WI38 (cell line): Measurements from ENCODE around the gene GPR162.

Experiments
- H3K4me3 ChIP-seq: 2 replicates; pipeline ENCODE4 v1.5.1; 2011; ENCODE audit warnings: low read depth, mild to moderate bottlenecking, control low read depth, low read length
- CTCF ChIP-seq: IDR thresholded peaks from 2 replicates; pipeline ENCODE4 v1.5.1; 2012; ENCODE audit warnings: low read depth, mild to moderate bottlenecking, control low read depth, low read length

GPR162 gene

GRCh38 chr12:6777386-6777785 lies 44.2 kb upstream of the GPR162 start:
- H3K4me3 ChIP-seq, result no peak overlapping the region
- TF ChIP-seq CTCF, result no peak

GRCh38 chr12:6778217-6778573 lies 43.4 kb upstream of the GPR162 start:
- no peak for TF ChIP-seq CTCF
- H3K4me3 ChIP-seq, result peak overlapping the region; percentile 50

- peak overlapping the region; percentile 50 for H3K4me3 ChIP-seq
- TF ChIP-seq CTCF, result peak; percentile 88
These were observed 42.8 kb upstream of the GPR162 start for GRCh38 chr12:6778574-6779550.

GRCh38 chr12:6779708-6780432 lies 41.8 kb upstream of the GPR162 start:
- TF ChIP-seq CTCF, result no peak
- no peak overlapping the region for H3K4me3 ChIP-seq

- no peak overlapping the region for H3K4me3 ChIP-seq
These were observed 41.0 kb upstream of the GPR162 start for GRCh38 chr12:6780573-6780972.

GRCh38 chr12:6782119-6782518 lies 39.5 kb upstream of the GPR162 start:
- H3K4me3 ChIP-seq, result no peak overlapping the region
- TF ChIP-seq CTCF, result no peak

More at GRCh38 chr12:6780573-6780972, 41.0 kb upstream of the GPR162 start:
- TF ChIP-seq CTCF, result no peak
